NOMO-1 (cell line): ENCODE measurements around the gene TTC27.

Experiments
- DNase-seq, 2 experiments: peaks; one replicate each; lab custom pipeline; 2025; ENCODE audit not compliant: unreplicated experiment in 2 of 2; lab: John Stamatoyannopoulos, UW

The TTC27 gene

GRCh38 chr2:32666704-32667103, 38.9 kb downstream of the TTC27 start:
- no peak for DNase-seq

GRCh38 chr2:32668254-32668653, 40.4 kb downstream of the TTC27 start:
- DNase-seq, result no peak

- no peak for DNase-seq
Measured at GRCh38 chr2:32671885-32672533, 44.2 kb downstream of the TTC27 start.

- no peak for DNase-seq
Measured at GRCh38 chr2:32678825-32679224, 51.0 kb downstream of the TTC27 start.

- no peak for DNase-seq
Measured at GRCh38 chr2:32680942-32681341, 53.1 kb downstream of the TTC27 start.

- no peak for DNase-seq
Measured at GRCh38 chr2:32683520-32684086, 55.8 kb downstream of the TTC27 start.

- peak; percentile 12 to 62 for DNase-seq
Measured at GRCh38 chr2:32688541-32688940, 60.7 kb downstream of the TTC27 start.

- DNase-seq, result no peak
Measured at GRCh38 chr2:32691678-32692077, 63.8 kb downstream of the TTC27 start.

GRCh38 chr2:32696439-32696838, 68.6 kb downstream of the TTC27 start:
- no peak for DNase-seq

GRCh38 chr2:32697156-32697555, 69.3 kb downstream of the TTC27 start:
- no peak for DNase-seq

- DNase-seq, result no peak
Measured at GRCh38 chr2:32699151-32699550, 71.3 kb downstream of the TTC27 start.

GRCh38 chr2:32701806-32702205, 74.0 kb downstream of the TTC27 start:
- DNase-seq, result no peak

GRCh38 chr2:32702303-32703064, 74.6 kb downstream of the TTC27 start:
- no peak for DNase-seq

GRCh38 chr2:32706815-32707579, 79.1 kb downstream of the TTC27 start:
- no peak for DNase-seq

GRCh38 chr2:32711219-32711618, 83.4 kb downstream of the TTC27 start:
- no peak for DNase-seq

- no peak for DNase-seq
Measured at GRCh38 chr2:32711908-32712501, 84.2 kb downstream of the TTC27 start.

- no peak for DNase-seq
Measured at GRCh38 chr2:32712870-32713269, 85.0 kb downstream of the TTC27 start.

GRCh38 chr2:32714521-32714920, 86.7 kb downstream of the TTC27 start:
- DNase-seq, result no peak

- no peak for DNase-seq
Measured at GRCh38 chr2:32715391-32715841, 87.6 kb downstream of the TTC27 start.

- no peak for DNase-seq
Measured at GRCh38 chr2:32715981-32716380, 88.1 kb downstream of the TTC27 start.

GRCh38 chr2:32716598-32716997, 88.7 kb downstream of the TTC27 start:
- no peak for DNase-seq
